A673 (cell line): ENCODE measurements around the gene CENPN. TPM values are rescaled to one million over a fixed set of nuclear protein-coding genes. Genes with fewer than 3 reads are reported as not detected.

Source experiments
- BruUV-seq: library from RNA; stranded (reverse); fragments of 400-500 nt; replicated peaks from 2 replicates; lab custom pipeline; 2021; lab: Mats Ljungman, UMichigan
- CTCF ChIA-PET: fragments of 300-600 bp; sonication (Branson Sonifier 250); formaldehyde crosslinking; loops from one replicate; lab custom pipeline; 2022; ENCODE audit warnings: antibody characterized with exemption; lab: Charles Lee
- POLR2A ChIA-PET: fragments of 300-600 bp; sonication (Branson Sonifier 250); formaldehyde crosslinking; loops from one replicate; lab custom pipeline; 2022; ENCODE audit warnings: antibody characterized with exemption; ENCODE audit not compliant: low non-redundant PET; lab: Charles Lee
- DNase-seq: peaks from one replicate; pipeline ENCODE4 v3.0.0-alpha.2; 2015; ENCODE audit warnings: low spot score
- H3K27ac ChIP-seq: fragments of 200-600 bp; sonication (generic); 2 replicates; pipeline ENCODE4 v1.5.1; 2016; ENCODE audit warnings: mixed run types, low read depth, mild to moderate bottlenecking, mixed read lengths, antibody characterized with exemption, low read length; ENCODE audit not compliant: poor library complexity, severe bottlenecking
- H3K27me3 ChIP-seq: fragments of 200-600 bp; sonication (generic); replicated peaks from 2 replicates; pipeline ENCODE4 v1.6.1; 2017; ENCODE audit warnings: mixed run types, low read depth, mild to moderate bottlenecking, mixed read lengths, antibody characterized with exemption, low read length; ENCODE audit not compliant: insufficient read depth, poor library complexity
- H3K36me3 ChIP-seq: fragments of 200-600 bp; sonication (generic); 2 replicates; pipeline ENCODE4 v1.6.1; 2016; ENCODE audit warnings: mixed run types, mild to moderate bottlenecking, mixed read lengths, antibody characterized with exemption, low read length; ENCODE audit not compliant: insufficient read depth, poor library complexity, severe bottlenecking
- H3K4me1 ChIP-seq: fragments of 200-600 bp; sonication (generic); 2 replicates; pipeline ENCODE4 v1.6.1; 2017; ENCODE audit warnings: mixed run types, mild to moderate bottlenecking, mixed read lengths, antibody characterized with exemption, low read length; ENCODE audit not compliant: insufficient read depth, poor library complexity, severe bottlenecking
- H3K4me3 ChIP-seq: fragments of 200-600 bp; sonication (generic); 2 replicates; pipeline ENCODE4 v1.5.1; 2016; ENCODE audit warnings: low read depth, mixed run types, mild to moderate bottlenecking, mixed read lengths, low read length; ENCODE audit not compliant: poor library complexity, severe bottlenecking
- H3K9me3 ChIP-seq: fragments of 200-600 bp; sonication (generic); 2 replicates; pipeline ENCODE4 v1.6.1; 2016; ENCODE audit warnings: mixed run types, low read depth, mild to moderate bottlenecking, mixed read lengths, antibody characterized with exemption, low read length; ENCODE audit not compliant: poor library complexity, severe bottlenecking
- EZH2 ChIP-seq: fragments of 200-600 bp; sonication (generic); IDR thresholded peaks from 2 replicates; pipeline ENCODE4 v1.6.1; 2017; ENCODE audit warnings: borderline replicate concordance, low read depth, mild to moderate bottlenecking, mixed read lengths, antibody characterized with exemption, low read length; ENCODE audit not compliant: poor library complexity, severe bottlenecking
- intact Hi-C: fragments of 100-400 bp; cut with micrococcal nuclease; formaldehyde crosslinking; loops from one replicate; pipeline ENCODE4 v1.10.0; 2022; ENCODE audit not compliant: unreplicated experiment
- total RNA-seq: library from RNA; stranded (reverse); gene quantifications from 2 replicates; pipeline ENCODE4 v1.2.3, GENCODE V29; 2021
- TF ChIP-seq, protein P1 (sequence below): fragments of 300-800, 200-600 bp; sonication (generic); conservative IDR thresholded peaks from 2 replicates; pipeline ENCODE4 v1.5.1; 2017; ENCODE audit warnings: low read depth, mild to moderate bottlenecking, antibody characterized with exemption, low read length, moderate library complexity, mixed read lengths

CENPN gene
- total RNA-seq, 1 experiment from 2014 or later = 109 TPM

DNA sequence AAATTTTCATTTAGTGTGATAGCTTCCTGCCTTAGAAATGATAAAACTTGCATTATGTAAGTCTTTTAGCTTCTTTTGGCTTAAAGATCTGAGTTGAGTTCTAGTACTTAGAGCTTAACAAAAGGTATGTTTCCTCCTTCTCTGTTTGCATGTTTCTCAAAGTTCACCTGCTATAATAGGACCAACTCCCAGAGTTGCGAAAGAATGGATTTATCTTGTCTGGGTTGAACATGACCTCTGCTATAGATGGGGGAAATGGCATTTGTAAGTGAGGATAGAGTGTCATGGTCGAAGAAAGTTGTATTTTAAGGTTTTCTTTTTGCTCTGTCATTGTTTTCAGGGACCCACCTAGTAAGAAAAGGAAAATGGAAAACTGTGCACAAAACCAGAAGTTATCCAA is 35.8 kb downstream of the CENPN start:
- no TSS peak for BruUV-seq
- no peaks in the 10 kb centered on the region for H3K9me3 ChIP-seq
- POLR2A ChIA-PET = no interaction called here
- CTCF ChIA-PET = no interaction called here
- no peaks in the 10 kb centered on the region for H3K27me3 ChIP-seq
- H3K27ac ChIP-seq = no peak overlapping the region
- intact Hi-C loops = no loop called here
- H3K4me1 ChIP-seq = no peaks in the 10 kb centered on the region
- no peak for TF ChIP-seq EZH2
- TF ChIP-seq, protein P1, sequence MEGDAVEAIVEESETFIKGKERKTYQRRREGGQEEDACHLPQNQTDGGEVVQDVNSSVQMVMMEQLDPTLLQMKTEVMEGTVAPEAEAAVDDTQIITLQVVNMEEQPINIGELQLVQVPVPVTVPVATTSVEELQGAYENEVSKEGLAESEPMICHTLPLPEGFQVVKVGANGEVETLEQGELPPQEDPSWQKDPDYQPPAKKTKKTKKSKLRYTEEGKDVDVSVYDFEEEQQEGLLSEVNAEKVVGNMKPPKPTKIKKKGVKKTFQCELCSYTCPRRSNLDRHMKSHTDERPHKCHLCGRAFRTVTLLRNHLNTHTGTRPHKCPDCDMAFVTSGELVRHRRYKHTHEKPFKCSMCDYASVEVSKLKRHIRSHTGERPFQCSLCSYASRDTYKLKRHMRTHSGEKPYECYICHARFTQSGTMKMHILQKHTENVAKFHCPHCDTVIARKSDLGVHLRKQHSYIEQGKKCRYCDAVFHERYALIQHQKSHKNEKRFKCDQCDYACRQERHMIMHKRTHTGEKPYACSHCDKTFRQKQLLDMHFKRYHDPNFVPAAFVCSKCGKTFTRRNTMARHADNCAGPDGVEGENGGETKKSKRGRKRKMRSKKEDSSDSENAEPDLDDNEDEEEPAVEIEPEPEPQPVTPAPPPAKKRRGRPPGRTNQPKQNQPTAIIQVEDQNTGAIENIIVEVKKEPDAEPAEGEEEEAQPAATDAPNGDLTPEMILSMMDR = no peak
- H3K36me3 ChIP-seq = peaks cover 39% of the 10 kb centered on the region
- H3K4me3 ChIP-seq = no peak overlapping the region
- DNase-seq = no peak

DNA sequence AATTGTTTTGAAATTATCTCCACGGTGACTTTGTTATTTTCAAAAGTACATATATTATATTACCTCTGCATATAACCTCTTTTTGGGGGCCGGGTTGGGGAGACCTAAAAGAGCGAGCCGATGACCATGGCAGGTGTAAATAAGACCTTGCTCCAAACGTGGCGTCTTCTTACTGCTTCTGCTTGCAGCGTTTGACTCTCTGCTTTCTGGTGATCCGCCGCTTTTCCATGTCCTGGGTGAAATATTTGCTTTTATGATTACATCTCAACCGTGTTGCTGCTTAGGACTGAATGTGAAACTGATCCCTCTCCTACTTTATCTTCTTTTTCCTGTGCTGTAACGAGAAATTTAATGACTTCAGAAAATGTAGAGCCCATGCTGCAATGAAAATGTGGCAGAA is 46.7 kb downstream of the CENPN start:
- TF ChIP-seq EZH2 = no peak
- TF ChIP-seq, protein P1 = no peak
- H3K4me1 ChIP-seq = no peaks in the 10 kb centered on the region
- intact Hi-C loops = no loop called here
- DNase-seq = no peak
- POLR2A ChIA-PET = no interaction called here
- no peaks in the 10 kb centered on the region for H3K36me3 ChIP-seq
- H3K27ac ChIP-seq = no peak overlapping the region
- H3K4me3 ChIP-seq = no peak overlapping the region
- no peaks in the 10 kb centered on the region for H3K27me3 ChIP-seq
- no TSS peak for BruUV-seq
- H3K9me3 ChIP-seq = peaks cover 12% of the 10 kb centered on the region
- CTCF ChIA-PET = no interaction called here

DNA sequence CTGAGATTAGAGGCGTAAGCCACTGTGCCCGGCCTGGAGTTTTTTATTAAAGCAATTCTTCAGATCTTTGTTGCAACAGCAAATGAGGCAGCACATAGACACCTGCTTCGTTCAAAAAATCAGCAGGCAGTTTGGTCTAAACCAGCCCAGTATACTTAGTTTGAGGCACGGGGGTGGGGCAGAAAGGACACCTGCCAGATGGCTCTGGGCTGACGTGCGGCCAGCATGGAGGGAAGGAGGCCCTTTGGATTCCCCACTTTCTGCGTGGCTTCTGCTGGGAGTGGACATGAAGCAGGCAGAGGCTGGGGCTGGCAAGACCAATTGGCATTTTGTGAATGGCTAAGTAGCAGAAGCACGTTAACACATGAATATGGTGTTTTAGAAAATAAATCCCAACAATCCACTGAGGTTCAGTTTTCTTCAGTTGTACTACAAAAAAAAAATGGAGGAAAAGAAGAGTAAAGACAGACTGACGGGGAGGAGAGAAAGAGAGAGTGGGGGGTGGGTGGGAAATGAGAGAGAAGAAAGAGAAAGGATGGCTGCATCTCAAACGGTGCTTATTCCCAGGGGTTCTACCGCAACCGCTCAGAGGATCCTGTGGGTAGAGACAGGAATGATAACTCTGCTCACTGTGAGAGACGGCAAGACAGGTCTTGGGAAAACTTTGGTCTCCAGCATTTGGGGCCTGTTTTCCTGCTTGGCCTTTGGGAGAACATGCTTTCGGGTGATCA is 53.7 kb downstream of the CENPN start:
- CTCF ChIA-PET = no interaction called here

More for the DNA sequence above, 53.7 kb downstream of the CENPN start:
- TF ChIP-seq, protein P1 = no peak
- TF ChIP-seq EZH2 = no peak
- intact Hi-C loops = no loop called here
- Histone ChIP-seq H3K27ac (no peak overlapping the region), H3K27me3 (no peaks in the 10 kb centered on the region), H3K36me3 (no peaks in the 10 kb centered on the region), H3K4me1 (no peaks in the 10 kb centered on the region), H3K4me3 (no peak overlapping the region), H3K9me3 (no peaks in the 10 kb centered on the region)
- DNase-seq = no peak
- BruUV-seq = no TSS peak
- POLR2A ChIA-PET = no interaction called here
